COLO829 (cell line): ENCODE results near the gene EGLN3.

Experiments used
- DNase-seq: peaks from one replicate; pipeline ENCODE4 v3.0.0; 2012; ENCODE audit warnings: low spot score

EGLN3 gene

GRCh38 chr14:33910435-33910834 lies 40.4 kb downstream of the EGLN3 start:
- DNase-seq: no peak

DNA sequence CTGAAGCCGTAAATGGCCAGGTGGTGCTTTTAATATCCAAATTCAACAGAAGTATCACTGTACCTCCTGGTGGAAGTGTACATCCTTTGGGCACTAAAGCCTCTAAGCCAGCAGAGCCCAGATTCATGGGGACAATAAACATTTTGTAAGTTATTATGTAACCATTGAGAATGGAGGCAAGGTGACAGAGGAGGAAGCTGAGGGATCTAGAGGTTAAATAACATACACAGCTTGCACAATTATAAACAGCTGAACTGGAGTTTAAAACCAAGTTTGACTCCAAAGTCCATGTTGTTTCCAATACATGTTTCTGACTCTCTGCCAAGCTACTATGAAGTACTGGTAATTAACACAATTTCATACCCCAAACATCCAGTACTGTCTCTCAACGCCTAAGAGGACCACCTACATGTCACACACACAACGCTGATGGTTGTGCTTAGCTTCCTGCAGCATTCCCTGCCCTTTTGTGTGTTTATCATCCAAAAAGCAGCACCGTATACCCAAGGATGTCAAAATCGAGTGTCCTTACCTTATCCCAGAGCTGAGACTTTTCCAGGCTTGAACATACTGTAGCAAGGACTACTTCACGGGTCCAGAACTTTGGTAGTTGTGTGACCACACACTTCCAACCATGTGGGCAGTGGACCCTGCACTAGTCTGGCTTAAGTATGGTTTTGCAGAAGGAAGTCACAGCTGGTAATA lies 41.3 kb downstream of the EGLN3 start:
- no peak for DNase-seq

DNA sequence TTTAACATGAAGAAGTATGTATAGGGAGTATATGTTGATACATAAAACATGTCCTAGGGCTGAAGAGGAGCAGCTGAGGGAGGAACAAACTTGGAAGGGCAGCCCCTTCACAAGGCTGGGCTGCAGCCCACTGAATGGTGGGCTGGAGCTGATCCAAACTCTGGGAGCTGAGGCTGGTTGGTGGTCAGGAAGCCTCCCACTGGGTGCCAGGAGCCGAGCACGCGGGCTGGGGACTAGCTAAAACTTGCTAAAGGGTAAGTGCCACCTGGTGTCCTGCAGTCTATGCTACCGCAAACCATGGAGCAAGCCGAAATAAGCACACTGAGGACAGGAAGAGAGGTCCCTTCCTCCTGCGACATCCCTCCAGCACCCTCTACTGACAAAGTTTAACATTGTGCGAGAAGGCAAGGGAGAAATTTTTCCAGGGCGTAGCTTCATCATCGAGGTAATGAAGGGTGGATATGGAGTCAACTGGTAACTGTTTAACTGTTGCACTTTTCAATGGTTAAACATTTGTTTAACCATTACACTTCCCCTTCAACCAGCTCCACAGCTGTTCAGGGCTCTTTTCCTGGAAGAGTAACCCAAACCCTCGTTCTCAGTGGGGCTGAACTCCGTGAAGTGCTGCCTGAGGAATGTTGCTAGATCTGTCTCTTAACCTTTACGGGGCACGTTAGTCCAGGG lies 42.2 kb downstream of the EGLN3 start:
- DNase-seq: no peak

GRCh38 chr14:33906968-33907367 lies 43.9 kb downstream of the EGLN3 start:
- no peak for DNase-seq

DNA sequence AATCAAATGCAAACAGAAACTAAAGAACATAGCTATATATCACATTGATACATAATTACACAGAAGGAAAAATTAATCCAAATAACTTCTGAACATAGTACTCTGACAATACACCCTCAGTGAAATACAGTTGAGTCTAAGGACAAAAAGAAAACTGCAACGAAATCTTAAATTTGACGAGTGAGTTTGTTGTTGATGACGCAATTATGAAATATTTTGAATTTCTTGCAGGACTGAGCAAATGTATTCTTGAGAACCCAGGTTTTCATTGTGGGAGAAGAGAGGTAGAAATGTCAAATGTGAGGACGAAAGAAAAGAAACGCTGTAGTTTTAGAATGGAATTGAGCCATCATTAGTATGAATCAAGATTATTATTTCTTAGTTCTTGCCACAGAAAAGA lies 46.3 kb downstream of the EGLN3 start:
- no peak for DNase-seq

DNA sequence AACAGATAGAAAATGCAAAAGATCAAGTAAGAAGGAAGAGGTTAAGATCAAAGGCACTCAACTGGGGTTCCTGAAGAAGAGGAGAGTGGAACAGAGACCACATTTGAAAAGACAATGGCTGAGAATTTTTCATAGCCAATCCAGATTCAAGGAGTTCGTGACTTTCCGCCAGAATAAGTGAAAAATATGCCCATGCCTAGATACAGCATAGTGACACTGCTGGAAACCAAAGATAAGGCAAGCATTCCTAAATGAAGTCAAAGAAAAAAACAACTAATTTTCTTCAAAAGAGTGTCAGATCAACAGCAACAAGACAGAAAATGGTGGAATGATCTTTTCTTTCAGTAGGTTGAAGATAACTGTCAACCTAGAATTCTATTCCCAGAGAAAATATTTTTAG lies 47.5 kb downstream of the EGLN3 start:
- DNase-seq: no peak

DNA sequence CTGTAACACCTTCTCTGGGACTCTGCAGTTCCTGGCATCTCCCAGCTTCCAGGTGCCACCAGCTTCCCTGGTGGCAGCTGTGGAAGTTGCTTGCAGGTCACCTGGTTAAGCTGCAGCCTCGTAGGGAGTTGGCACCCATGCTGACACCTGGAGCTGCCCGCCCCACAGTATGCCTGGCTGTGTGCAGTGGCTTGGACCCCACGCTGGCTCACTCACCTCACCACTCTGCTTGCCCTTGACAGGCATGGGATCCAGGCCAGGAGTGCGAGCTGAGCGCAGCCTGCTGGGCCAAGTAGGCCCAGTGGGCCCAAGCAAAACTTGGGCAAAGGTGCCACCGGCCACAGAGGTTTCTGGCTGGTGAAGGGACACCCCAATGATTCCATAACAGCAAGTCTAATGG lies 48.5 kb downstream of the EGLN3 start:
- DNase-seq: no peak

DNA sequence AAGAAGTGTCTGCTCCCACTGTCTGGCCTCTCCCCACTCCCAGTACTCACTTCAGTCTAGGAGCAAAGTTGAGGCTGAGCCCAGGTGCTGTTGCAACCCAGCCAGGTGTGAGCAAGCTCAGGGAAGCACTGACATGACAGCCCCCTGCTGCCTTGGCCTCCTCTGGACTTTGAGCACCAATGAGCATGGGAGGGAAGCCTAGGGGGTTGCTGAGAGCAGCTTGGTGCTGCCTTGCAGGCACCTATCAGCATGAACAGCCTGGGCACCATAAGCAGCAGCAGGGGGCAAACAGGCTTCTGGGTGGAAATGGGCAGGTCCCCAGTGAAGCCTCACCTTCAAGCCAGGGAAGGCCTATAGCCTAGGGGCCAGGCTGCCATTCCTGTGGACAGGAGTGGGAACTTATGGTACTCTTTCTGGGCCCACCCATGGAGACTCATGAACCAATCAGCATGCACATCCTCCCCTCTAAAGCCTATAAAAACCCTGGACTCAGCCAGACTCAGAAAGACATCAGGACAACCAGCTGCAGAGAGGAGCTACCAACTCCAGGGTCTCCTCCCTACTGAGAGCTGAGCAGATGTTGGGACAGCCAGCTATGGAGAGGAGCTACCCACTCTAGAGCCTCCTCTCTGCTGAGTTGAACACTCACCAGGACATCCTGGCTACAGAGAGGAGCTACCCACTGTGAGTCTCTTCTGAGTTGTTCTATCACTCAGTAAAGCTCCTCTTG lies 49.3 kb downstream of the EGLN3 start:
- no peak for DNase-seq

DNA sequence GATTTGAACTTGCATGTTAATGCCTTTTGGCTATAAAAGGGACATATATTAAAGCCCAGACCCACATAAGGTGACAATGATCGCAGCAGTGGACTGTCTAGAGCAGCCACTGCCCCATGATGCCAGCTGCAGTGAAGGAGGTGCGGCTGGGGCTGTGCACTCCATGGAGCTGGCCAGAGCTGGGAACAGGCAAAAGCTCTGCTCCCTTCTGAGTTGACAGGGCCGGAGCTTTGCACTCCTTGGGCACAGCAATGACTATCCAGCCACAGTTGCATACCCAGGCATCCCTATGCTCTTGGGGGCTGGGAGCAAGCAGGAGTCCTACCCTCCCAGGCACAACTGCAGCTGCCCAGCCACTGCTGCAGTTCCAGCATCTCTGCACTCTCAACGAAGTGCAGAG lies 50.2 kb downstream of the EGLN3 start:
- DNase-seq: no peak

DNA sequence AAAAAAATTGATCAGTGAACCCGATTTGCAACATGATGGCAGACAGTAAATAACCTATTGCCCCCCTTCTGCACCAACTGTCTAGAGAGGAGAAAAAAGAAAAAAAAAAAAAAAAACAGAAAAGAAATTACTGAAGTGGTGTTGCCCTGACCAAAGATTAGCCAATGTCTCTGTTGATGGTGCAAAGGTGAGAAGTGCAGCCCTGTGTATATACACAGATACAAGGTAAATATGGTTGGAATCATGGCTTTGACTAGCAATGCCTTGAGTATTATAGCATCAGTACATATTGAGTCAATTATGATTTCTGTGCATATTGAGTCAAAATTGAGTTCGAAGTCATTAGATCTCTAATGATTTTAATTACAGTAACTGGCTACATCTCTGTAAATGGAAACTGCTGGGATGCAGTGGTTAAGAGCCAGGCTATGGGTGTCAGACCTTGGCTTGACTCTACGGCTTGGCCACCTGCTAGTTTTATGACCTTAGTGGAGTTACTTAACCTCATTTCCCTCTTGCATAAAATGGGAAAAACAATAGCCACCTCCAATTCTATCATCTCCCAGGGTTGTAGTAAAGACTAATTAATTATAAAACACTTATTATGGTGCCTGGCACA lies 51.0 kb downstream of the EGLN3 start:
- DNase-seq: no peak

DNA sequence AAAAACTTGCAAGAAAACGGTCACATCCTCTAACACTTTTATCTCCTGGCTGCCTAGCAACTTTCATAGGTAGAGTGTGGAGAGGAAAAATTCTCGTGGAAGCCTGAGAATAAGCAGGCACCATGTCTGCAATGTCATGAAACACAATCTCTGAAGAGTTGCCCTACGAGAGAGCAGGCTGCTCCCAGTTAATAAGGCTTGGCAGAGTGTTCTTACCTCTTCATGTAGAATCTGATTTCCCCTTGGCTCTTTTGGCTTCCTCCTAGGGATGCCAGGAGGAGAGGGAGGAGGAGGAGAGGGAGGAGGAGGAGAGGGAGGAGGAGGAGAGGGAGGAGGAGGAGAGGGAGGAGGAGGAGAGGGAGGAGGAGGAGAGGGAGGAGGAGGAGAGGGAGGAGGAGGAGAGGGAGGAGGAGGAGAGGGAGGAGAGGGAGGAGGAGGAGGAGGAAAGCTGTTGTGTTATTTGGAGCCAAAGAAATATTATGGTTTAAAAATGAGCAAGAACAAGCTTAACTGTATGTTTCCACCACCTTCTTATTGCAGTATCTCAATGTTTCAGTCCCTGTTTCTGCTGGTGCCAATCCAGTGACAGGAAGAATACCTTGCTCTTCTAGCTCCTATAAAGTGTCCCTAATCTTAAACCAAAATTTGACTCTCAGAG lies 52.9 kb downstream of the EGLN3 start:
- no peak for DNase-seq

DNA sequence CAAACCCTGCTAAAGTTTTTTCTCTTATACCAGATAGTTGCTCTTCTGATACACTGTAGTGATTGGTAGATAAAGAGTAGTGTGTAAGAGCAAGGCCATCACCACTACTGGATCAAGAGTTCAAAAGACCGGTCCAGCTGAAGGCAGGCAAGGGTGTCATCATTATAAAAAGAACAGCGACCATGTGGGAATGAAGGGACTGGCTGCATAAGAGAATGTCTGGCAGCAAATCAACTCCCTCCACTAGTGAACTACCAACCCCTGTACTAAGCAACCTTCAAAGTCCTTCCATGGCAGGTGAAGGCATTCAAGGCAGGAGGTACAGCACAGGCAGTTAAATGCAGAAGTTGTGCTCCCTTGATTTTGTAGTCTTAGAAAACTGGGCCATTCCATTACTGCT lies 53.5 kb downstream of the EGLN3 start:
- DNase-seq: no peak

- DNase-seq: no peak
Observed at GRCh38 chr14:33894339-33894738, 56.5 kb downstream of the EGLN3 start.

DNA sequence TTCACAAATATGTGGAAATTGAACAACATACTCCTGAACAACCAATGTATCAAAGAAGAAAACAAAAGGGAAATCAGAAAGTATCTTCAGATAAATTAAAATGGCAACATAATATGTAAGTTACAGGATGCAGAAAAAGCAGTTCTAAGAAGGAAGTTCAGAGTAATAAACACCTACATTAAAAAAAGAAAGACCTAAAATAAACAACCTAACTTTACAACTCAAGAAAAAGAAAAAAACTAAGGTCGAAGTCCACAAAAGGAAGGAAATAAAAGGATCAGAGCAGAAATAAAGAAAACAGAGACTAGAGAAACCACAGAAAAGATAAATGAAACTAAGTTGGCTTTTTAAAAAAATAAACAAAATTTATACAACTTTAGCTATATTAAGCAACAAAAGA lies 59.2 kb downstream of the EGLN3 start:
- DNase-seq: no peak

GRCh38 chr14:33884916-33885315 lies 66.0 kb downstream of the EGLN3 start:
- no peak for DNase-seq

DNA sequence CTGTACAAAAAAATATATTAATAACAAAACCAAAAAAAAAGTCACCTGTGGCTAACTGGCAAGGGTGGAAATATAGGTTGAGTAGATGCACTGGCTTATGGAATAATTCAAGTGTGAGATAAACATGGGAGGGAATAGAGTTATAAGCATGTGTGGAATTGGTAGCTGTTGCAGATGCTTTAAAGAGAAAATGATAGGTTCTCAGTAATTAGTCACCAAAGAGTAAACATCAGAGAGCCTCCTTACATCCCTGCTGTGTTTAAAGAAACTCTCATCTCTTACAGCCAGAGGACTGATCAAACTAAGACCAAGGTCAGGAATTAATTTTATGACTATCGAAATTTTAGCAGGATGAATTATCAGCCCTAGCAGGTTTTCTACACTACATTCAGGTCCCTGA lies 70.5 kb downstream of the EGLN3 start:
- no peak for DNase-seq

GRCh38 chr14:33879684-33880286 lies 71.1 kb downstream of the EGLN3 start:
- no peak for DNase-seq

DNA sequence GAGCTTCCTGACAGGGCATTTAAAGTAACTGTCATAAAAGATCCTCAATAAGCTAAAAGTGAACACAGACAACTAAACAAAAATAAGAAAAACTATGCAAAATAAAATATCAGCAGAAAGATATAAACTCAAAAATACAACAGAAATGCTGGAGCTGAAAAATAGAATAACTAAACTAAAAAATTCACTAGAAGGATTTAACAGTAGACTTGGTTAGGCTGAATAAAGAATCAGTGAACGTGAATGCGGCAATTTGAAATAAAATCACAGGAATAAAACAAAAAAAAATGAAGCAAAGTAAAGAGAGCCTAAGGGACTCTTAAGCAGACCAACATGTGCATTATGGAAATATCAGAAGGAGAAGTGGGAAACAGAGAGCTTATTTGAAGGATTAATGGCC lies 74.6 kb downstream of the EGLN3 start:
- DNase-seq: no peak
